ENCODE measurements around the gene FBXO42. TPM values are rescaled to one million over a fixed set of nuclear protein-coding genes. Genes with fewer than 3 reads are reported as not detected.

Gene FBXO42
- total and polyA plus RNA-seq, 2 of the 4 experiments (the other 2 are of a cell fraction), result 12.0 to 18.8 TPM

DNA sequence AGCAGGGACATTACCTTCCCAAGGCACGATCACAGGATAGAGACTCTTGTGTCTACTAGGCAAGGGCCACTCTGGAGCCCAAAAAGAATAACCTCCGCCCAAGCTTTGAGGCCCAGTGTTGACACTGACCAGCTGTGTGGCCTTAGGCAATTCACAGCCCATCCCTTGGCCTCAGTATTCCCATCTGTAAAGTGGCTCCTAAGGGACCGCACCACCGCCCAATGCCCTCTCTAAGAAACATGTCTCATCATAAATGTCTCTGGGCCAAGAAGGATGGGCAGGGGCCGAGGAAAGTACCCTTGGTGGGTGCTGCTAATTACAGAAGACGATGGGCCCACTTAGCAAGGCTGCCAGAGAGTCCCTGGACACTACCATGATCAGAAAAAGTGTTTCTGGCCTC is 140.5 kb downstream of the FBXO42 start:
- BruUV-seq (replicated peaks), result no TSS peak
- Histone ChIP-seq H4K8ac (ENCODE audit: low read depth in 2 of 2, low read length in 2 of 2) (no peak overlapping the region), H4K91ac (ENCODE audit: insufficient read depth, low read depth, low read length) (no peak overlapping the region), H3K9me1 (ENCODE audit: insufficient read depth, low read length) (0 out of 2 replicates have a peak, but pooled peaks cover 5% of the 10 kb centered on the region), H2BK15ac (ENCODE audit: low read depth, low read length) (no peak overlapping the region), H3K56ac (ENCODE audit: extremely low read depth, insufficient read depth, low read length) (no peak overlapping the region), H3K27ac (ENCODE audit: insufficient read depth, low read length) (no peak overlapping the region), H3K9me3 (ENCODE audit: control insufficient read depth, insufficient read depth, low read length) (no peaks in the 10 kb centered on the region), H3K4ac (ENCODE audit: low read depth, low read length) (no peak overlapping the region), H3K27me3 (ENCODE audit: control insufficient read depth, insufficient read depth, low read length) (no peaks in the 10 kb centered on the region), H3K4me2 (ENCODE audit: low read depth, low read length) (no peak overlapping the region), H3K14ac (replicated peaks; ENCODE audit: low read depth, low read length) (no peak overlapping the region), H3K4me1 (ENCODE audit: control insufficient read depth, insufficient read depth, low read length) (peaks cover 4% of the 10 kb centered on the region), H2BK120ac (ENCODE audit: low read depth, low read length) (no peak overlapping the region), H3K18ac (ENCODE audit: low read depth, low read length) (no peak overlapping the region), H2BK20ac (ENCODE audit: low read depth, low read length) (no peak overlapping the region), H2AFZ (replicated peaks; ENCODE audit: low read length, poor library complexity) (no peak overlapping the region), H3K79me1 (ENCODE audit: low read depth in 1 of 2, low read length in 2 of 2) (no peaks in the 10 kb centered on the region), H3K23ac (ENCODE audit: low read depth, low read length) (no peak overlapping the region), H4K5ac (ENCODE audit: low read depth, low read length) (no peak overlapping the region), H2AK9ac (replicated peaks; ENCODE audit: low read depth, low read length, poor library complexity) (no peak overlapping the region), H4K20me1 (ENCODE audit: insufficient read depth, low read length) (no peaks in the 10 kb centered on the region), H2AK5ac (ENCODE audit: low read depth, low read length) (no peak overlapping the region), H3K4me3 (ENCODE audit: insufficient read depth, low read depth, low read length) (no peak overlapping the region), H3K9ac (ENCODE audit: low read depth, low read length) (no peak overlapping the region), H2BK5ac (ENCODE audit: low read depth, low read length, poor library complexity, severe bottlenecking) (no peak overlapping the region), H3K36me3 (ENCODE audit: control insufficient read depth, insufficient read depth, low read length) (no peaks in the 10 kb centered on the region)
- WGBS, 2 experiments (ENCODE audit: extremely low coverage in 2 of 2, insufficient read length in 1 of 2), result 100% methylated on average over 4 of the region's 6 CpGs; no CpG with 5 or more reads in 1 of the 2 experiments
- in situ Hi-C loops (cut with MboI; ENCODE audit: low sequenced_read_pairs), result no loop called here
- intact Hi-C loops (cut with micrococcal nuclease), result no loop called here
- TF ChIP-seq CEBPB (IDR thresholded peaks at IDR 0.05; ENCODE audit: low read depth, low read length) (no peak), MAZ (IDR thresholded peaks at IDR 0.05; ENCODE audit: borderline replicate concordance, low read depth, low read length) (no peak), POLR2A (IDR thresholded peaks at IDR 0.05; ENCODE audit: low read depth, low read length) (no peak), ELK1 (IDR thresholded peaks at IDR 0.05; ENCODE audit: borderline replicate concordance, low read depth, low read length) (no peak), BHLHE40 (IDR thresholded peaks at IDR 0.05; ENCODE audit: low read depth, low read length) (no peak), MXI1 (IDR thresholded peaks at IDR 0.05; ENCODE audit: borderline replicate concordance, low read depth, low read length) (no peak), NFE2L2 (IDR thresholded peaks at IDR 0.05; ENCODE audit: low read depth, low read length) (no peak), FOS (IDR thresholded peaks at IDR 0.05; ENCODE audit: low read depth, low read length) (no peak), RFX5 (IDR thresholded peaks at IDR 0.05; ENCODE audit: low read depth, low read length) (no peak), MAFK (IDR thresholded peaks at IDR 0.05; ENCODE audit: low read depth, low read length) (no peak)
- ATAC-seq (ENCODE audit: low read depth), result no peak
- ChIA-PET POLR2A (ENCODE audit: unreplicated experiment) (no interaction called here), CTCF (no interaction called here)
- dilution Hi-C loops (cut with HindIII; ENCODE audit: low sequenced_read_pairs, unreplicated experiment), result no loop called here
- no peak for DNase-seq

Measured in IMR-90 (cell line).